ENCODE data around the gene KRT15. TPM values are rescaled to one million over a fixed set of nuclear protein-coding genes. Genes with fewer than 3 reads are reported as not detected.

Gene KRT15
- total RNA-seq, 2 donors from 2014 or later, result not detected

DNA sequence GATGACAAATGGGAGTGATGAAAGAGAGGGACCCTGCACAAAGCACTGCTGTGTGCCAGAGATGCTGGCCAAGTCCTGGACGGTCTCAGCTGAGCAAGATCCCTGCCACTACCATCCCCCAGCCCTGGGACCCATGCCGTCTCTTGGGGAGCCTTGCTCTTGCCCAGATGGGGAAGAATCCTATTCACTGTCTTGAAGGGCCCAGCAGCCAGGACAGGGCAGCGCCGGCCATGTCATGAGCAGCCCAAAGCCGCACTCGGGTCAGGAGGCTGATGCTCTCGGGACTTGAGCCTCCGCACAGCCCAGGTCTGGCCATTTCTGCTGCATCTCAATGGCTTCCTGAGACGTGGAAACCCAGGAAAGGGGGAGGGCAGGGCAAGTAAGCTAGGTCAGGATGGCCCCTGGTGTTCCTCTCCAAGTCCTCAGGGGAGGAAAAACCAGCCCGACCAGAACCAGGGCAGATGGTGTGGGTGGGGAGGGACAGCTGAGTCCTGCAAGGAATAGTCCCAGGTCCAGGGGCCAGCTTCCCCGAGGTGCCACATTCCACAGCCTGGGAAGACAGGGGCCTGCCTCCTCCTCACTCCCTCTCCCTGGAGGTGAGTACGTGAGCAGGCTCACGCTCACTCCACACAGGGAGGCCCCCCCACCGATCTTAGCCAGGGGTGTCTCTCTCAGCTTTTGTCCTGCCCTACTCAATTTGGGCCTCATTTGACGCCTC is 17.2 kb upstream of the KRT15 start:
- DNase-seq (ENCODE audit: low spot score in 2 of 2) (no peak), ATAC-seq (no peak)
- Mint-ChIP-seq H3K36me3 (no peaks in the 10 kb centered on the region), H3K27ac (no peak overlapping the region), H3K9me3 (no peaks in the 10 kb centered on the region)

DNA sequence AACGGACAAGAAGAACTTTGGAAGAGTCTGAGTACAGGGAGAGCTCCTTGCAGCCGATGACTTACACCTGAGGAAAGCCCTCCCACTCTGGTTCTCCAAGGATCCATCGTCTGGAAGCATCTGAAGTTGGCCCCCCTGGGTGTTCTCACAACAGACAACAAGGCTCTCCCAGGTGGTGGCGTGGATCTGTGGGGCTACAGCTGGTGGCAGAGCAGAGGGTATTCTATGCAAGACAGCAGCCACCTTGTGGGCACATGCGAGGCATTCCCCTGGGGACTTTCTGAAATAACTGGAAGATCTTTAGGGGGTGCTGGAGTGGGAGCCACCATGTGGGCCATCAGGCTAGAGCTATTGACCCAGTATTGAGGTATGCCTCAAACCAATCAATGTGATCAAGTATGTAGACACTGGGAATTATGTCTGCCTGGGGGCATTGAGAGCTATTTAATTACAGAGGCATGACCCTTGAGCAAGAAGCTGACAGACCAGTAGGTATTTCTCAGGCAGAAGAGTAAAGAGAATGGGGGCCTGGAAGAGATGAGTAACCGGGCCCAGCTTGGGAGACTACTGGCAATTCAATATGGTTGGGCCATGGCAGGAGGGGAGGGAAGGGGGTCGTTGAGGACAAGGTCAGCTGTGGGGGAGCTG is 16.3 kb upstream of the KRT15 start:
- H3K27ac Mint-ChIP-seq, result no peak overlapping the region
- H3K36me3 Mint-ChIP-seq, result no peaks in the 10 kb centered on the region
- DNase-seq (ENCODE audit: low spot score in 2 of 2) (no peak), ATAC-seq (no peak)
- no peaks in the 10 kb centered on the region for H3K9me3 Mint-ChIP-seq

DNA sequence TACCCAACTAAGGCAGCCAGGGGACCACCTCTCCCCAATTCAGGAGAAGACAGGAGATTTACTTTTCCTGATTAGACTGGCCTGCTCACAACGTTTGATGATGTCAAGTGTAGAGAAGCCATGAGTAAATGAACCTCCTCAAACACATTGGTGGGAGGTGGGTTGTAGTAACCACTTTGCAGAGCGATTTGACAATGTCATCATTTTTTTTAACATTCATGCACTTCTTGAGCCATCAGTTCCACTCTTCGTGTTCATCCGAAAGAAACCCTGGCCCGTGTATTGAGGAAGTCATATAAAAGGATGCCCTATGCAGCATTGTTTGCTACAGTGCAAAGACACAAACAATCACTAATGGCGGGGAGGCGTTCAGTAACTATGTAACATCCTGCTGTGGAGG is 14.9 kb upstream of the KRT15 start:
- no peak for DNase-seq (ENCODE audit: low spot score in 2 of 2)
- ATAC-seq, result no peak
- Mint-ChIP-seq H3K9me3 (no peaks in the 10 kb centered on the region), H3K27ac (no peak overlapping the region), H3K36me3 (peaks cover 0 to 5% of the 10 kb centered on the region in 2 donors)

DNA sequence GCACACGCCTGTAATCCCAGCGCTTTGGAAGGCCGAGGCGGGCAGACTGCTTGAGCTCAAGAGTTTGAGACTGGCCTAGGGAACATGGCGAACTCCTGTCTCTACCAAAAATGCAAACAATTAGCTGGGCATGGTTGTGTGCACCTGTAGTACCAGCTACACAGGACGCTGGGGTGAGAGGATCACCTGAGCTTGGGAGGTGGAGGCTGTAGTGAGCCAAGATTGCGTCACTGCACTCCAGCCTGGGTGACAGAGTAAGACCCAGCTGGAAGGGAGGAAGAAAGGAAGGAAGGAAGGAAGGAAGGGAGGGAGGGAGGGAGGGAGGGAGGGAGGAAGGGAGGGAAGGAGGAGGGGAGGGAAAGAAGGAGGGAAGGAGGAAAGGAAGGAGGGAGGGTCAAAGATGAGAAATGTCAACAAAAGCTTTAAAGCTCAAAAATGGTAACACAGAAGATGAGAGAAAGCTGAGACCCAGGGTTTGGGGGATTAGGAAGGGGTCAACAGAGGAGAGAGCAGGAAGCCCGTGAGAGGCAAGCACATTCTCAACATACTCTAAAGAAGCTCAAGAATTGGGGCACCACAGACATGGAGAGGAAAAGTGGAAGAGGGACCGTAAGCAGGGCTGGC is 14.4 kb upstream of the KRT15 start:
- ATAC-seq, result no peak
- H3K27ac Mint-ChIP-seq, result no peak overlapping the region
- no peak for DNase-seq (ENCODE audit: low spot score in 2 of 2)
- peaks cover 0 to 5% of the 10 kb centered on the region in 2 donors for H3K36me3 Mint-ChIP-seq
- no peaks in the 10 kb centered on the region for H3K9me3 Mint-ChIP-seq

DNA sequence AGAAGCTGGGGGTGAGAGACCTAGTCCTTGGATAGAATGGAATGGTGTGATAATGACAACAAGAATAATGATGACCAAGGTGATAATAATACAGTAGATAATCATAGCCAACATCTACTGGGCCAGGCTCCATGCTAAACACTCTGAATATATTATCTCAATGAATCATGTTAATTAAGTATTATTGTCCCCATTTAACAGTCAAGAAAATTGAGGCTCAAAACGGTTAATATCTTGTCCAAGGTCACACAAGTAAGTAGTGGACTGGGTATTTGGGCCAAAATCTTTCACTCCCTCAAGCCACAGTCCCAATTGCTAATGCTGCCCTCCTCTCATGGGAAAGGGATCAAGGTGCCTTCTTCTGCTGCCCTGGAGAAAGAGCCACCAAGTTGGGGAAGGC is 13.3 kb upstream of the KRT15 start:
- Mint-ChIP-seq H3K27ac (no peak overlapping the region), H3K9me3 (no peaks in the 10 kb centered on the region), H3K36me3 (peaks cover 0 to 5% of the 10 kb centered on the region in 2 donors)
- ATAC-seq (no peak), DNase-seq (ENCODE audit: low spot score in 2 of 2) (no peak)

DNA sequence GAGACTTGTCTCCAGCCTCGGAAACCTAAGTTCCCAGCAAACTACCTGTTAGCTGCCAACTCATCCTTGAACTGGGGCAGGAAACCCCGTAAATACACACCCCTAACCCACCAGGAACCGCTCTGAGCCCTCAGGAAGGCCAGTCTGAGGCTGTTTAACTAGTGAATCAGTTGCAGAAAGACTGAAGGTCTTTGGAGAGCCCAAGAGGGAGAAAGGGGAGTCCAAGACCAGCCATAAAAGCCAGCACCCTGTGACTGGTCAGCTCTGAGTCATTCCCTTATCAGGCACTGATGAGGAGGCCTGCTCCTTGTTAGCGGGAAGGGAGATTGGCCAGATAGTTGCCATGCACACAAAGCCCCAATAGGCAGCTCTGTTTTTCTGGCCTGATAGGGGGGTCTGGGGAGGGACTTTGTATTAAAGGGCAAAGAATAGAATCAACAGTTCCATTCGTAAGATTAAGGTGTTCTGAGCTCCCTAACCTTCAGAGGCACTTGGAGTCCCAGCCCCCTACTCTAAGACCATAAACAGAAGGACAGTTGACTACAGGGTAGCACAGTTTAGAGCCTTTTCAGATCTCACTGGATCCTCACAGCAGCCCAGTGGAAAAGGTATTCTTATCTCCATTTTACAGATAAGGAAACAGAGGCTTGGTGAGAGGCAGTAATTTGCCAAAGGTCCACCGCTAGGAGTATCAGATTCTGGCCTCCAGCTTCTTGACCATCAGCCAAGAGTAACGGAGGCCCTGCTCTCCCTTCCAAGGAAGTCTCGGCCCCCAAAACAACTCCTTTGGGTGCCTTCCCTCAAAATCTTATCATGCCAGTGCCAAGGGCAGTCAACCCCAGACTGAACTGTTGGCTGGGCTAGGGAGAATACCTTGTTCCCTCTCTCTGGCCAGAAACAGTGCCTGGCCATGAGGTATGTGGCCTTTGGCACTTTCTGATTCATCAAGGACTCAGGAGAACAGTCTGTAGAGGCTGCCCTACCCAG is 11.7 kb upstream of the KRT15 start:
- DNase-seq (ENCODE audit: low spot score in 2 of 2) (no peak), ATAC-seq (no peak)
- Mint-ChIP-seq H3K9me3 (no peaks in the 10 kb centered on the region), H3K36me3 (peaks cover 0 to 5% of the 10 kb centered on the region in 2 donors), H3K27ac (no peak overlapping the region)

DNA sequence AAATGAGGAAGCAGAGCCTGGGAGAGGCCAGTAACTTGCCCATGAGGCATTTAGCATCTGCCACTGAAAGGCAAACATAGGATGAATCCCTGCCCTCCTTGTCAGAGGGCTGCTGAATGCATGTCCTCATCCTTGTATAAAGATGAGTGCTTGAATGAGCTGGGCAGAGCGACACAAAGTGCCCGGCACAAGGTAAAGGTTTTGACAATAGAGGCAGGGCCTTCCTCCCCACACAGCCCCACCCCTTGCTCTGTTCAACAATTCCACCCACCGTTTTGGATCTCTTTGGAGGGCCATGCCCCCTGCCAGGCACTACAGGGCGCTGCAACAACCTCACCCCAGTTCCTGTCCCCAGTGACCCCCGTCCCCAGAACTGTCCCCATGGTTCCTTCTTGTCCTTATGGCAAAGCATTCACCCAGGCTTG is 10.8 kb upstream of the KRT15 start:
- ATAC-seq (no peak), DNase-seq (ENCODE audit: low spot score in 2 of 2) (no peak)
- no peaks in the 10 kb centered on the region for H3K9me3 Mint-ChIP-seq
- H3K36me3 Mint-ChIP-seq, result peaks cover 0 to 5% of the 10 kb centered on the region in 2 donors
- no peak overlapping the region for H3K27ac Mint-ChIP-seq

DNA sequence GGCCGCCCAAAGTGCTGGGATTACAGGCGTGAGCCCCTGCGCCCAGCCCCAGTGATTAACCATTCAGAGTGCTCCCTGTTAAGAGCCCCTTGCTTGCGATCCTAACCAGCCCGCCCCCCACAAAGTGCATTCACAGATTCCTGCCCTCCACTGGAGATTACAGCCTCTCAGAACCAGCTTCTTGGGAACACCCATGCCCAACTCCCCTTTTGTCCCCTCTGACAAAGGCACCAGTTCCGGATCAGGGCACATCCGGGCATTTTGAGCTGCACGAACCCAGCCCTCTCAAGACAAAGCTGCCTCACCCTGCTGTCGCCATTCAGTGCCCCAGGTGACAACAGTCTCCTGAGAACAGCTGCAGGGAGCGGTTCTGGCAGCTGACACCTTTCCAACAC is 10.3 kb upstream of the KRT15 start:
- no peak for DNase-seq (ENCODE audit: low spot score in 2 of 2)
- no peaks in the 10 kb centered on the region for H3K9me3 Mint-ChIP-seq
- no peak for ATAC-seq
- peaks cover 0 to 5% of the 10 kb centered on the region in 2 donors for H3K36me3 Mint-ChIP-seq
- no peak overlapping the region for H3K27ac Mint-ChIP-seq

DNA sequence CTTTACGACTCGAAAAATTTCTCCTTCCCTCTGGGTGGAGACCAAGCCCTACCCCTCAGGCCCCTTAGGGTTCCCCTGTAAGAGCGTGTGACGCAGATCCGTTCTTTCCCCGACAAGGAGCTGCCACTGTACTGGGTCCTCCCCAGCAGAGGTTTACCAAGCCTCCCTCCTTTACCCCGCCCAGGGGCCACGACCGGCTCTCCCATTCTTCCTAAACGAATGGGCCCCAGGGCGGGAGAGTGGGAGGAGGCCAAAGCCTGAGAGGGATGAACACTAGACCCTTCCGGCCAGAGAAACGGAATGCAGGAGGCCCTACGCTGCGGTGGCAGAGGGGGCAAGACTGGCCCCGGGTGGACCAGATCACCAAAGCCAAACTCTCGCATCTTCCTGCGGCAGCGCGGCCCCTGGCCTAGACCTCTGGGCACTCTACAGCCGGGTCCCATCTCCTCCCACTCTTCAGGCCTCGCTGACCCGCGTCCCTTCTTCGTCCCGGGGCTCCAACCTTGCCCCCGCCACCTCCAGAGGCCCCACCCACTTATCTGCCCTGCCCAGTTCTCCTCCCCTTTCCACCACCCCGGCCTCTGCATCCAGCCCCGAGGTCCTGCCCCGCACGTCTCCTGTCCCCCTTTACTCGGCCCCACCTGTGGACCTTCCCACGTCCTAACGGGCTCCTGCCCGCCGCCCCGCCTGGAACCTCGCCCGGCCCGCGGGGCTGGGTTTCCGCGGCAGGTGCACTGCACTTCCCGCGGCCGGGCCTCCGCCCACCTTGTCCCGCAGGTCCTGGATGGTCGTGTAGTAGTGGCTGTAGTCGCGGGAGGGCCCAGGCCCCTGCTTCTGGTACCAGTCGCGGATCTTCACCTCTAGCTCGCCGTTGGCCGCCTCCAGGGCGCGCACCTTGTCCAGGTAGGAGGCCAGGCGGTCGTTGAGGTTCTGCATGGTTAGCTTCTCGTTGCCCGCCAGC is 8.7 kb upstream of the KRT15 start:
- ATAC-seq (peak; percentile 18 to 35), DNase-seq (ENCODE audit: low spot score in 2 of 2) (no peak)
- Mint-ChIP-seq H3K27ac (no peak overlapping the region), H3K36me3 (peaks cover 0 to 5% of the 10 kb centered on the region in 2 donors), H3K9me3 (no peaks in the 10 kb centered on the region)

DNA sequence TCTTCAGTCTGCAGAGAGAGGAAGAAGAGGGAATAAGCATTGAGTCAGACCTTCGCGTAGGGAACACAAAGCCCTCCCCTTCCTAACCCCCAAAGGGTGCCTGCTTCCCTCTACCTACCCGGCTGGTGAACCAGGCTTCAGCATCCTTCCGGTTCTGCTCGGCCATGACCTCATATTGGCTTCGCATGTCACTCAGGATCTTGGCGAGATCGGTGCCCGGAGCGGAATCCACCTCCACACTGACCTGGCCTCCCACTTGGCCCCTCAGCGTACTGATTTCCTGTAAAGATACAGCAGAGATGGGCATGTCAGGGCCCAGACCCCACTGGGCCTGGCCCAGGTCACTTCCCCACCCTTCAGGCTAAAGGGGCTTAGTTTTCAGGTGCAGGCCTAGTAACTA is 5.6 kb upstream of the KRT15 start:
- no peak for DNase-seq (ENCODE audit: low spot score in 2 of 2)
- no peak for ATAC-seq
- no peaks in the 10 kb centered on the region for H3K9me3 Mint-ChIP-seq
- H3K36me3 Mint-ChIP-seq, result peaks cover 0 to 3% of the 10 kb centered on the region in 2 donors
- H3K27ac Mint-ChIP-seq, result no peak overlapping the region

DNA sequence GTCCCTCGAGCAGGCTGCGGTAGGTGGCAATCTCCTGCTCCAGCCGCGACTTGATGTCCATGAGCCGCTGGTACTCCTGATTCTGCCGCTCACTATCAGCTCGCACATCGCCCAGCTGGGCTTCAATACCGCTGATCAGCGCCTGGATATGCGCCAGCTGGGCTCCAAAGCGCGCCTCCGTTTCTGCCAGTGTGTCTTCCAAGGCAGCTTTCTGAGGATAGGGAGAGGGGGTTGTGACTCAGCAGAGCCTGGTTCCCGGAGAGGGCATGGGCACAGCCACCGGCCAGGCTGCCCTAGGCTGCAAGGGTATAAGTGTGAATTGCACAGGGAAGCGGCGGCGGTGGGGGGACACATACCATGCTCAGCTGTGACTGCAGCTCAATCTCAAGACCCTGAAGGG is 5.1 kb upstream of the KRT15 start:
- no peaks in the 10 kb centered on the region for H3K9me3 Mint-ChIP-seq
- DNase-seq (ENCODE audit: low spot score in 2 of 2) (no peak), ATAC-seq (no peak)

DNA sequence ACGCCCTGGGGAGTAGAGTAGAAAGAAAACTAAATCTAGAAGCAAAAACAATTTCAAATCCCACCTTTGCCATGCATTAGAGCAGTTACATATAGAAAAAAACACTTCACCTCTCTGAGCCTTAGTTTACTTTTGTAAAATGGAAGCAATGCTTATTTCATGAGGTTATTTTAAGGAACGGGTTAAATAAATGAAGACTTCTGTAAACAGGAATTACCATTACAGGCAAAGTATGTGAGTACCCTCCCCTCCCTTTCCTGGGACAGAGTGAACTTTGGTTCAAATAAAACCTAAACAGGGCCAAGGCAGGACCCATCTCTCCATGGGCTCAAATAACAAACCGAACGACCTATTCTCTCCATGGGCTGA is 4.5 kb upstream of the KRT15 start:
- DNase-seq (ENCODE audit: low spot score in 2 of 2), result no peak
- Mint-ChIP-seq H3K27ac (no peak overlapping the region), H3K9me3 (no peaks in the 10 kb centered on the region), H3K36me3 (no peaks in the 10 kb centered on the region)
- no peak for ATAC-seq

More for the DNA sequence above, 5.1 kb upstream of the KRT15 start:
- H3K27ac Mint-ChIP-seq, result no peak overlapping the region
- no peaks in the 10 kb centered on the region for H3K36me3 Mint-ChIP-seq

DNA sequence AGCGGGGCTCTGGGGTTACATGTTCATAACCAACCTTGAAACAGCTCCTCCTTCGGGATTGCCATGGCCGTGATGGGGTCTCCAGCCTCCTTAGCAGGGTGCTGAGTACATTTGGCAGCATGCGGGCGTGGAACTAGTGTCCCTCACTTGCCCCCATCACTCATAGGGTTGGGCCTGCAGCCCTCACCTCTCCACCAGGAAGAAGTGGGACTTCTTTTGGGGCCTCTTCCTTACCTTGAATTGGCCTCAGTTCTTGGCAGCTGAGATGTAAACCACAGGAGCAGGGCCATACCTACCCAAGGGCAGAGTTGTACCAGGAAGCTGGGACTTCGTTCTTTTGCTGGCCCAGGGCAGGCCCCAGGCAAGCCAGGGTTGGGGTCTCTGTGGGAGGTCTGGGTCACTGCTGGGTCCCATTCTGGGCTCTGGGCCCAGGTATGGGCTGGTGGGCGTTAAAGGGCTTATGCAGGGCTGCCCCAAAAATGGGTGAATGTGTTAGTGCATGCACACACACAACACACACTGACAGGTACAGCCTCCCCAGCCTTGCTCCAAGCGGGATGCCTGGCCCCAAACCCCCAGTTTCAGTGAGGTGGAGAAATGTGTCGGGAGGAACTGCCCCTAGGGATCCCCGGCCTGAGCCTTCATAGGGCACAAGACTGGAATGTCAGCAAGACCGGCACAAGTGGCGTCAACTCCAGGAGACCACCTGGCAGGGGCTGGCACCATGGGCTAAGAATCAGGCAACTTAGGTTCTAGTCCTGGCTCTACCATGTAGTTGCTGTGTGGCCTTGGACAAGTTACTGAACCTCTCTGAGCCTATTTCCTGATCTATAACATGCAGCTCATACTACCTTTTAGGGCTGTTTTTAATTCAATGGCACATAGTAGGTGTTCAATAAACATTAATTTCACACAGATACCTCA is 3.9 kb upstream of the KRT15 start:
- no peak for DNase-seq (ENCODE audit: low spot score in 2 of 2)

DNA sequence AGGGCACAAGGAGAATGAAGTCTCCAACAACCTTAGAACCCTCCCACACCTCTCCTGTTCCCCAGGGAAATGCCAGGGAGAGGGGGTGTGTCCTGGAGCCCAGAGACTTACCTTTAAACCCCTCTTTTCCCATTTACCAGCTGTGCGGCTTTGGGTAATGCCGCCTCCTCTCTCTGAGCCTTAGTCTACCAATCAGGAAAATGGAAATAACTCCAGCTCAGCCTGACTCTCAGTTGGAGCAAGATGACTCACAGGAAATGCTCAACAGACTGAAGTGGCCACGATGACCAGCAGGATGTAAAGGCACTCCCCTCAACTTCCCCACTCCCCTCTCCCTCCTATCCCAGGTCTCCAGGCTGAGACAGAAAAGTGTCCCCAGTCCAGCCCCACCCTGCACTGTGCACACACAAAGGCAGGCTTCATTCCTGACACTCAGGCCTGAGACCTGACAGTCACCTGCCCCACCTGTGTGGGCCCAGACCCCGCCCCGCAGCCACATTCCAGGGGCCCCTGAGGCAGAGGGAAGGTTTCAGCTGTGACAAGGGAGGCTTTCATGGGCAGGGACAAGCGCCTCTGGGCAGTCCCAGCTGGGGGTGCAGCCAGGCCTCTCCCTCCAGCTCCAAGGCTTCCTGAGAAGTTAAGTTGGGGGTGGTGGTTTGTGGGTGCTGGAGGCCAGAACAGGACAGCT is 3.0 kb upstream of the KRT15 start:
- Mint-ChIP-seq H3K27ac (peak overlapping the region; percentile 50 to 93), H3K9me3 (no peaks in the 10 kb centered on the region), H3K36me3 (no peaks in the 10 kb centered on the region)
- DNase-seq (ENCODE audit: low spot score in 2 of 2), result no peak
- ATAC-seq, result no peak

More for the DNA sequence above, 3.9 kb upstream of the KRT15 start:
- Mint-ChIP-seq H3K36me3 (no peaks in the 10 kb centered on the region), H3K9me3 (no peaks in the 10 kb centered on the region), H3K27ac (no peak overlapping the region)
- no peak for ATAC-seq
